Kidney (tissue), 22 donors: ENCODE results near the gene CEBPE. TPM values are rescaled to one million over a fixed set of nuclear protein-coding genes. Genes with fewer than 3 reads are reported as not detected.

Experiments
- DNase-seq, 5 donors: peaks; one replicate each; pipeline ENCODE4 v3.0.0-alpha.2; 2013 to 2020
- FAIRE-seq: peaks from 2 replicates; lab custom pipeline; 2012; peaks lifted over from hg19 to GRCh38; lab: Jason Lieb, UNC
- H3K27ac ChIP-seq, 2 donors: one replicate each; pipeline ENCODE4 v1.7.0; 2013; ENCODE audit warnings: low read depth in 2 of 2, low read length in 2 of 2, inconsistent platforms in 1 of 2
- H3K27me3 ChIP-seq: one replicate; pipeline ENCODE4 v1.7.1; 2013; ENCODE audit warnings: low read length, inconsistent platforms; ENCODE audit not compliant: control insufficient read depth, insufficient read depth
- H3K36me3 ChIP-seq, 3 donors: one replicate each; pipeline versions ENCODE4 v1.7.0 to v1.7.1; 2013; ENCODE audit warnings: low read length in 3 of 3, control low read depth in 1 of 3, inconsistent platforms in 1 of 3; ENCODE audit not compliant: insufficient read depth in 3 of 3, control insufficient read depth in 2 of 3
- H3K4me1 ChIP-seq, 3 donors: one replicate each; pipeline versions ENCODE4 v1.7.0 to v1.7.1; 2013; ENCODE audit warnings: low read length in 3 of 3, inconsistent platforms in 1 of 3, low read depth in 1 of 3; ENCODE audit not compliant: control insufficient read depth in 2 of 3, insufficient read depth in 2 of 3
- H3K4me3 ChIP-seq, 3 donors: one replicate each; pipeline versions ENCODE4 v1.7.0 to v1.8.1; 2013; ENCODE audit warnings: low read length in 3 of 3, control low read depth in 1 of 3, inconsistent platforms in 1 of 3
- H3K9ac ChIP-seq, 3 donors: one replicate each; pipeline versions ENCODE4 v1.7.0 to v1.7.1; 2013; ENCODE audit warnings: low read length in 3 of 3, control low read depth in 1 of 3, inconsistent platforms in 1 of 3
- H3K9me3 ChIP-seq, 3 donors: one replicate each; pipeline versions ENCODE4 v1.7.0 to v1.7.1; 2013; ENCODE audit warnings: low read length in 3 of 3, control low read depth in 1 of 3, inconsistent platforms in 1 of 3; ENCODE audit not compliant: control insufficient read depth in 2 of 3, insufficient read depth in 1 of 3
- intact Hi-C: fragments of 100-400 bp; cut with DNase I; formaldehyde crosslinking; loops from one replicate; pipeline ENCODE4 v1.11.1; 2022
- long read RNA-seq, 10 donors: library from polyadenylated mRNA in 1 of 10; unstranded in 1 of 10; transcript quantifications; one replicate each; pipeline ENCODE4 v2.0.0 and lab custom pipeline, GENCODE V29; 2021 to 2026
- polyA plus RNA-seq: library from polyadenylated mRNA; stranded (reverse); fragments of 350-450 nt; fragmentation: Illumina TruSeq; extraction: RNeasy Lipid Tissue Mini Kit (QIAGEN cat#74804); gene quantifications from one replicate; pipeline ENCODE4 v1.2.3, GENCODE V29; 2014; ENCODE audit warnings: low read depth, low replicate concordance; ENCODE audit not compliant: insufficient read depth
- total RNA-seq: library from RNA; stranded (reverse); fragmentation: NEBNext Ultra II Directional; extraction: Animal tissue kit (Norgen Biotek cat#: 25700); gene quantifications from one replicate; pipeline ENCODE4 v1.2.1, GENCODE V29; 2021
- TF ChIP-seq, protein P1 (sequence below): IDR thresholded peaks from 3 replicates; pipeline ENCODE4 v1.5.1; 2012; ENCODE audit warnings: mild to moderate bottlenecking, moderate library complexity, borderline replicate concordance; ENCODE audit not compliant: insufficient read depth; ENCODE audit errors: extremely low read depth
- donor health status: control.
- donor health status: control.
- donor health status: control.
- donor health status: control.
- donor health status: control.
- donor health status: DM: yes; HTN: yes; CAD: no.
- donor health status: Normal renal cell carcinoma (clear cell type).

CEBPE gene
- total RNA-seq: not detected
- not detected for polyA plus RNA-seq
- long read RNA-seq, donor 1: 0 reads
- long read RNA-seq, donor 2, partial matches to known transcripts: 0 of 1 reads
- long read RNA-seq, donor 2, other reads (novel, unspliced or antisense): 0 of 1 reads
- long read RNA-seq, donor 3: 0 reads
- long read RNA-seq, donor 4: 0 reads
- long read RNA-seq, donor 5: 0 reads
- long read RNA-seq, donor 6: 0 reads
- long read RNA-seq, donor 7: 0 reads
- long read RNA-seq, donor 8: 0 reads
- long read RNA-seq, donor 9: 0 reads
- long read RNA-seq, donor 10: 0 reads

DNA sequence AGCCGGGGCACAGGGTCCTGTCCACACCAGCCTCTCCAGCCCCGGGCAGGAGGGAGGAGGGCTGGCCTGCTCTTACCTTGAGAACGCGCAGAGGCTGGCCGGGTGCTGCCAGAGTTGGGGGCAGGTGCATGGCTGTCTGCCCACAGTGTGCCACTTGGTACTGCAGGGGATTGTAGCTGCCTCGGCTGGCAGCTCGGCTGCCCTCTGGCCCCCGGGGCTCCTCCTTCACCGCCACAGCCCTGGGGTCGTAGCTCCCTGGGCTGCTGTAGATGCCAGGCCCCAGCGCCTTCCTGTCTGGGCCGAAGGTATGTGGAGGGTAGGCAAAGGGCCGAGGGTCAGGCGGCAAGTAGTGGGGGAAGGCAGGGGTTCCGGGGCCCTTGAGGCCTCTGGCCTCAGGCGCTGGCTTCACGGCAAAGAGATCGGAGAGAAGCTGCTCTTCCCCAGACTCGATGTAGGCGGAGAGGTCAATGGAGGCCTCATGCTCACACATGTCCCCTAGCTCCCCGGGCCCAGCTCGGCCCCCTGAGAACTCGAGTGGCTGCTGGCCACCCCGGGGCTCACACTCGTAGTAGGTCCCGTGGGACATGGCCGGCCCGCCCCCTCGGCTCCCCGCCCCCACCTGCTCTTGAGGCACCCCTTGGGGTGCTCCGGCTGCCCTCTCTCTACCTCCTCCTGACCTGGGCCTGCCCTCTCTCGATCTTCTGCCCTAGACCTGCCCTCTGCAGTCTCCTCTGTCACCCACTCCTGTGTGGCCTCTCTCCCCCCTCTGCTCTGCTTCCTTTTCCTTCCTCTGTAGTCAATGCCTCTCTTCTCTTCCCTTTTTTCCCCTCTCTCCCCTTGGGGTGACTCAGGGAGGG is at the start of gene CEBPE:
Gene CEBPE, minus strand, starts transcription at position 750 of the 857 bp plus-strand sequence. Its CDS starts 164 bp downstream, at position 586.
- no peak within 1 kb of the TSS for H3K4me3 ChIP-seq
- intact Hi-C loops: no loop called here
- no peak within 1 kb of the TSS for H3K27ac ChIP-seq
- DNase-seq: peak in 2 of 5 donors; percentile 50 to 74
- FAIRE-seq: no peak
- no peaks in the 10 kb centered on the region for H3K27me3 ChIP-seq
- TF ChIP-seq, protein P1, sequence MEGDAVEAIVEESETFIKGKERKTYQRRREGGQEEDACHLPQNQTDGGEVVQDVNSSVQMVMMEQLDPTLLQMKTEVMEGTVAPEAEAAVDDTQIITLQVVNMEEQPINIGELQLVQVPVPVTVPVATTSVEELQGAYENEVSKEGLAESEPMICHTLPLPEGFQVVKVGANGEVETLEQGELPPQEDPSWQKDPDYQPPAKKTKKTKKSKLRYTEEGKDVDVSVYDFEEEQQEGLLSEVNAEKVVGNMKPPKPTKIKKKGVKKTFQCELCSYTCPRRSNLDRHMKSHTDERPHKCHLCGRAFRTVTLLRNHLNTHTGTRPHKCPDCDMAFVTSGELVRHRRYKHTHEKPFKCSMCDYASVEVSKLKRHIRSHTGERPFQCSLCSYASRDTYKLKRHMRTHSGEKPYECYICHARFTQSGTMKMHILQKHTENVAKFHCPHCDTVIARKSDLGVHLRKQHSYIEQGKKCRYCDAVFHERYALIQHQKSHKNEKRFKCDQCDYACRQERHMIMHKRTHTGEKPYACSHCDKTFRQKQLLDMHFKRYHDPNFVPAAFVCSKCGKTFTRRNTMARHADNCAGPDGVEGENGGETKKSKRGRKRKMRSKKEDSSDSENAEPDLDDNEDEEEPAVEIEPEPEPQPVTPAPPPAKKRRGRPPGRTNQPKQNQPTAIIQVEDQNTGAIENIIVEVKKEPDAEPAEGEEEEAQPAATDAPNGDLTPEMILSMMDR: no peak
- no peaks in the 10 kb centered on the region for H3K9me3 ChIP-seq
- H3K36me3 ChIP-seq: no peaks in the 10 kb centered on the region
- H3K4me1 ChIP-seq: peaks cover 5 to 8% (median 5%) of the 10 kb centered on the region in 3 donors
- H3K9ac ChIP-seq: no peak within 1 kb of the TSS

DNA sequence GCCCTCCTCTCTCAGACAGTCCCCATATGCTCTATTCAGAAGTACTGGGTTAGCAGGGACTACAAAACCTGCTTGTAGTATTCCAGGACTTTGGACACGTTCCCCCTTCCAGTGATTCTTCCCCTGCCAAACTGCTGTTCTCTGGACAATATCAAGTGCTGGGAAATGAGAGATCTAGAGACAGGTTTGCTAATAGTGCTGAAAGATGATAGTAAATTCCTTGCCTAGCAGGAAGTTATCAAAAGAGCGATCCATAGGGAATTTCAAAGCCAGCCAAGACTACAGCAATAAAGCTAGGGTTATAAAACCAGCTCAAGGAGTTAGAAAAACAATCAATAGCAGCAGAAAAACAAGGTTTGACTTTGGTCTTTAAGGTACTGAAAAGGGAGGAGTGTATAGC is 49.2 kb upstream of the CEBPE start:
- Histone ChIP-seq H3K9me3 (no peaks in the 10 kb centered on the region), H3K9ac (peak overlapping the region in 1 of 3 donors; percentile 12), H3K36me3 (peaks cover 0 to 23% (median 5%) of the 10 kb centered on the region in 3 donors), H3K4me1 (peaks cover 2 to 15% (median 8%) of the 10 kb centered on the region in 3 donors), H3K27me3 (no peaks in the 10 kb centered on the region), H3K27ac (peak overlapping the region in 1 of 2 donors; percentile 56), H3K4me3 (no peak overlapping the region)
- intact Hi-C loops: no loop called here
- DNase-seq (no peak), FAIRE-seq (no peak)
- TF ChIP-seq, protein P1: no peak

DNA sequence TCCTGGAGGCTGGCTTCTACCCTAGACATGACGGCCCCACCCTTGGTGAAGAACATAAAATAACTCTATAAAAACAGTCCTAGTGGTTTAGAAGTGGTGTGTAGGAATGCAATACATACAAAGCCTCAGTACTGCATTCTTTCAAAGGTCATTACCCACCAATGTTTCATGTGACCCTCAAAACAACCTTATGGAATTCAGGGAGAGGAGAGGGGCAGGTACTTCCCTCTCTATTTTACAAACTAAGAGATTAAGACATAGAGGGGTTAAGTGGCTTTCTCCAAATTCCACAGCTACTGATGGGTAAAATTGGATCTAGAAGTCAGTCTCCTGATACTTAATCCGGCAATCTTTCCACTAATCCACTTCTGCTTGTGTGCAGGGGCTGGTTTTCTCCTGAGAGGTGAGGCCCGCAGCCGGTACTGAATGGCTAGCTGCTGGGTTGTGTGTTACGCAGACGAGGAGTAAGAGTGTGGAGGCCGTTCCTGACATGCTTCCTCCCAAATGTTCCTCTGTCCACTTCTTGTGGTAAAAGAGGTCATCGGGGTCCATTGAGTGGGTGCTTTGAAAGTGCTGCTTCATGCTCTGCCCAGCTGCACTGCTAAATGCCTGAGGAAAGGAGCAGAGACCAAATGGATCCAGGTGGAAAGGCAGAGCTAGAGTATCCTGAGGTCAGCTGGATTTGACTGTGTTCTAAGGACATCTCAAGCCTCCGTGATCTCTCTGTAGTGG is 48.2 kb upstream of the CEBPE start:
- peak overlapping the region in 1 of 3 donors; percentile 29 for H3K9ac ChIP-seq
- FAIRE-seq (no peak), DNase-seq (peak in 2 of 5 donors; percentile 43 to 59)
- intact Hi-C loops: no loop called here
- H3K9me3 ChIP-seq: no peaks in the 10 kb centered on the region
- peaks cover 2 to 13% (median 8%) of the 10 kb centered on the region in 3 donors for H3K4me1 ChIP-seq
- H3K27me3 ChIP-seq: no peaks in the 10 kb centered on the region
- H3K36me3 ChIP-seq: peaks cover 0 to 23% (median 8%) of the 10 kb centered on the region in 3 donors
- no peak overlapping the region for H3K4me3 ChIP-seq
- TF ChIP-seq, protein P1: no peak
- H3K27ac ChIP-seq: peak overlapping the region in 1 of 2 donors; percentile 56
